Measurements from ENCODE around the gene PACSIN1.

Gene PACSIN1

GRCh38 chr6:34547701-34548644, 82.1 kb downstream of the PACSIN1 start:
- Histone ChIP-seq H2AK5ac (ENCODE audit: low read depth, low read length) (peak overlapping the region; percentile 69), H3K4ac (ENCODE audit: low read length) (no peak overlapping the region), H3K79me1 (ENCODE audit: low read depth, low read length) (peaks cover 1% of the 10 kb centered on the region), H3K4me2 (ENCODE audit: insufficient read depth, low read length, poor library complexity, severe bottlenecking) (no peak overlapping the region), H2BK15ac (ENCODE audit: low read length) (no peak overlapping the region), H4K8ac (ENCODE audit: low read depth, low read length) (no peak overlapping the region), H3K36me3 (replicated peaks in 1 of 2; ENCODE audit: control insufficient read depth in 2 of 2, insufficient read depth in 2 of 2, low read length in 2 of 2) (no peaks in the 10 kb centered on the region), H2BK5ac (ENCODE audit: low read length) (no peak overlapping the region), H3K14ac (ENCODE audit: low read length) (no peak overlapping the region), H3K9me3 (replicated peaks in 1 of 2; ENCODE audit: control insufficient read depth in 2 of 2, insufficient read depth in 1 of 2, low read depth in 1 of 2, low read length in 2 of 2) (no peaks in the 10 kb centered on the region), H2BK12ac (ENCODE audit: low read length) (no peak overlapping the region), H3K4me1 (ENCODE audit: control insufficient read depth in 2 of 2, insufficient read depth in 1 of 2, low read depth in 1 of 2, low read length in 2 of 2) (peaks cover 0 to 10% of the 10 kb centered on the region in 2 donors), H3K27me3 (ENCODE audit: control insufficient read depth in 3 of 3, insufficient read depth in 3 of 3, low read depth in 1 of 3, low read length in 3 of 3) (peaks cover 0 to 60% (median 0%) of the 10 kb centered on the region in 3 experiments), H3K4me3 (ENCODE audit: low read length in 2 of 2) (no peak overlapping the region), H3K9ac (ENCODE audit: low read depth, low read length, poor library complexity) (no peak overlapping the region), H2AFZ (ENCODE audit: low read length) (no peak overlapping the region), H3K27ac (replicated peaks; ENCODE audit: low read length) (no peak overlapping the region), H4K91ac (ENCODE audit: low read depth, low read length, poor library complexity) (no peak overlapping the region), H2BK120ac (ENCODE audit: low read depth, low read length) (no peak overlapping the region), H3K18ac (ENCODE audit: low read length) (no peak overlapping the region), H3K23ac (ENCODE audit: low read depth, low read length, poor library complexity) (peak overlapping the region; percentile 86)
- no peak for DNase-seq (ENCODE audit: low spot score)
- WGBS, 2 donors (ENCODE audit: extremely low coverage in 2 of 2, insufficient read length in 2 of 2, insufficient replicate concordance in 1 of 2) = no CpG with 5 or more reads among the region's 11 CpGs

DNA sequence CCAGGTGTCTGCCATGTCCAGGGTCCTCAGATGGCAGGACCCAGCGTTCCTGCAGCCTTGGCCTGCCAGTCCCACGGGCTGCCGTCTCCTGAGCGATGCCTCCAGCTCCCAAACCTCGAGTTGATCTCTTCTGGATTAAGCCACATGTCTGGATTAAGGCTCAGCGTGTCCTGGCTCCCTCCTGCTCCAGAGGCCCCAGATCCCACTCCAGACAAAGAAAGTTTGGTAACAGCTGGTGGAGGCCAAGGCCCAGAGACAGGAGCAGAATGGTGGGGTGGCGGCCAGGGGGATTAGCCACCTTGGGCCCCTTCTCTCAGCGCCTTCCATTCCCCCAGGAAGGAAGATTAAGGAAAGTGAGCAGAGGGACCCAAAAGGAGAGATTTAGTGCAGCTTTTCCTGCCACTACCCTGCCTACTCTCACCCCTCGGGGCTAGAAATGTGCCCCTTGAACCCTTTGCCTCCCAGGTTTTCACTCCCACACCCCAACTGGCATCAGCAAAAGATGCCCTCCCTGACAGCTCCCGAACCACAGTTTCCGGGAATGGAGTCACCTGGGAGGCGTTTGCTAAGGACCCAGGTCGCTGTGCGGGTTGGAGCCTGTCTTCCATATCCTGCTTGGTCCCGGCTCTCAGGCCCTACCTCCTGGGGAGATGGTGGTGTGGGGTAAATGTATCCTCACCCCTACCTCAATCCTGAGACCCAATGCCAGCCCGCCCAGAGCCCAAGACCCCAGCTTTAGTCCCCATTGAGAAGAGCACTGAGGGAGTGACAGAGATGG, 83.3 kb downstream of the PACSIN1 start:
- H3K14ac ChIP-seq (ENCODE audit: low read length) = peak overlapping the region; percentile 25
- no peak overlapping the region for H3K4me2 ChIP-seq (ENCODE audit: insufficient read depth, low read length, poor library complexity, severe bottlenecking)
- no peak overlapping the region for H2BK120ac ChIP-seq (ENCODE audit: low read depth, low read length)
- H2BK12ac ChIP-seq (ENCODE audit: low read length) = no peak overlapping the region
- DNase-seq (ENCODE audit: low spot score) = no peak
- H3K4me3 ChIP-seq (ENCODE audit: low read length in 2 of 2) = no peak overlapping the region
- H3K79me1 ChIP-seq (ENCODE audit: low read depth, low read length) = peaks cover 1% of the 10 kb centered on the region
- H3K9ac ChIP-seq (ENCODE audit: low read depth, low read length, poor library complexity) = no peak overlapping the region
- no peak overlapping the region for H4K91ac ChIP-seq (ENCODE audit: low read depth, low read length, poor library complexity)
- H2BK15ac ChIP-seq (ENCODE audit: low read length) = no peak overlapping the region
- H3K4me1 ChIP-seq (ENCODE audit: control insufficient read depth in 2 of 2, insufficient read depth in 1 of 2, low read depth in 1 of 2, low read length in 2 of 2) = peaks cover 1 to 10% of the 10 kb centered on the region in 2 donors
- H3K18ac ChIP-seq (ENCODE audit: low read length) = peak overlapping the region; percentile 46
- no peaks in the 10 kb centered on the region for H3K36me3 ChIP-seq (replicated peaks in 1 of 2; ENCODE audit: control insufficient read depth in 2 of 2, insufficient read depth in 2 of 2, low read length in 2 of 2)
- WGBS, 2 donors (ENCODE audit: extremely low coverage in 2 of 2, insufficient read length in 2 of 2, insufficient replicate concordance in 1 of 2) = no CpG with 5 or more reads among the region's 16 CpGs
- no peak overlapping the region for H2AFZ ChIP-seq (ENCODE audit: low read length)
- no peak overlapping the region for H4K8ac ChIP-seq (ENCODE audit: low read depth, low read length)
- peaks cover 0 to 53% (median 0%) of the 10 kb centered on the region in 3 experiments for H3K27me3 ChIP-seq (ENCODE audit: control insufficient read depth in 3 of 3, insufficient read depth in 3 of 3, low read depth in 1 of 3, low read length in 3 of 3)
- no peak overlapping the region for H2BK5ac ChIP-seq (ENCODE audit: low read length)
- no peak overlapping the region for H3K23ac ChIP-seq (ENCODE audit: low read depth, low read length, poor library complexity)
- no peaks in the 10 kb centered on the region for H3K9me3 ChIP-seq (replicated peaks in 1 of 2; ENCODE audit: control insufficient read depth in 2 of 2, insufficient read depth in 1 of 2, low read depth in 1 of 2, low read length in 2 of 2)
- H3K27ac ChIP-seq (replicated peaks; ENCODE audit: low read length) = no peak overlapping the region
- H2AK5ac ChIP-seq (ENCODE audit: low read depth, low read length) = no peak overlapping the region
- no peak overlapping the region for H3K4ac ChIP-seq (ENCODE audit: low read length)

- no peak overlapping the region for H2BK15ac ChIP-seq (ENCODE audit: low read length)
- H3K4me2 ChIP-seq (ENCODE audit: insufficient read depth, low read length, poor library complexity, severe bottlenecking) = no peak overlapping the region
- no peak overlapping the region for H3K27ac ChIP-seq (replicated peaks; ENCODE audit: low read length)
- peak overlapping the region; percentile 67 for H2BK5ac ChIP-seq (ENCODE audit: low read length)
- DNase-seq (ENCODE audit: low spot score) = no peak
- H2AK5ac ChIP-seq (ENCODE audit: low read depth, low read length) = peak overlapping the region; percentile 76
- no peak overlapping the region for H4K8ac ChIP-seq (ENCODE audit: low read depth, low read length)
- H3K23ac ChIP-seq (ENCODE audit: low read depth, low read length, poor library complexity) = peak overlapping the region; percentile 21
- no peak overlapping the region for H3K9ac ChIP-seq (ENCODE audit: low read depth, low read length, poor library complexity)
- peaks cover 6 to 8% of the 10 kb centered on the region in 2 donors for H3K4me1 ChIP-seq (ENCODE audit: control insufficient read depth in 2 of 2, insufficient read depth in 1 of 2, low read depth in 1 of 2, low read length in 2 of 2)
- H4K91ac ChIP-seq (ENCODE audit: low read depth, low read length, poor library complexity) = no peak overlapping the region
- H2BK12ac ChIP-seq (ENCODE audit: low read length) = no peak overlapping the region
- no peak overlapping the region for H2AFZ ChIP-seq (ENCODE audit: low read length)
- H3K79me1 ChIP-seq (ENCODE audit: low read depth, low read length) = peaks cover 1% of the 10 kb centered on the region
- no peaks in the 10 kb centered on the region for H3K9me3 ChIP-seq (replicated peaks in 1 of 2; ENCODE audit: control insufficient read depth in 2 of 2, insufficient read depth in 1 of 2, low read depth in 1 of 2, low read length in 2 of 2)
- H3K14ac ChIP-seq (ENCODE audit: low read length) = no peak overlapping the region
- H3K36me3 ChIP-seq (replicated peaks in 1 of 2; ENCODE audit: control insufficient read depth in 2 of 2, insufficient read depth in 2 of 2, low read length in 2 of 2) = no peaks in the 10 kb centered on the region
- no peak overlapping the region for H3K18ac ChIP-seq (ENCODE audit: low read length)
- WGBS, 2 donors (ENCODE audit: extremely low coverage in 2 of 2, insufficient read length in 2 of 2, insufficient replicate concordance in 1 of 2) = no CpG with 5 or more reads among the region's 2 CpGs
- H3K4ac ChIP-seq (ENCODE audit: low read length) = no peak overlapping the region
- no peak overlapping the region for H3K4me3 ChIP-seq (ENCODE audit: low read length in 2 of 2)
- peaks cover 0 to 48% (median 0%) of the 10 kb centered on the region in 3 experiments for H3K27me3 ChIP-seq (ENCODE audit: control insufficient read depth in 3 of 3, insufficient read depth in 3 of 3, low read depth in 1 of 3, low read length in 3 of 3)
- H2BK120ac ChIP-seq (ENCODE audit: low read depth, low read length) = peak overlapping the region; percentile 72
Observed at GRCh38 chr6:34549804-34550202, 83.9 kb downstream of the PACSIN1 start.

DNA sequence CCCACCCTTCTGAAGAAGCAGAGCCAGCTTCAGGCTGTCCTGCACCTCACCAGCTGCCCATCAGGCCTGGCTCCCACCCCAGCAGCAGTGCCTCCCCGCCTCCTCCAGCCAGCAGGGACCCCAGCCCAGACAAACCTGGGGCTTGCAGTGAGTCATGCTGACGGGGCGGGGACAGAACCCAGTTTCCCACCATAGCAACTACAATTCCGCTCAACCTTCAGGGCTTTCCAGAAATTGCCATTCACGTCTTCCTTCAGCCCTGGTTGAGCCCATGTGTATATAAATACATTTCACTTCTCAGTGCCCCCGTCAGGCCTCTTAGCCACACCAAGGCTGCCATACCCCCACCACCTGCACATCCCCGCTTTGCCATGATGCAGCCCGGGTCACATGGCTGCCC, 85.8 kb downstream of the PACSIN1 start:
- Histone ChIP-seq H3K9me3 (replicated peaks in 1 of 2; ENCODE audit: control insufficient read depth in 2 of 2, insufficient read depth in 1 of 2, low read depth in 1 of 2, low read length in 2 of 2) (no peaks in the 10 kb centered on the region), H2BK12ac (ENCODE audit: low read length) (no peak overlapping the region), H3K4me3 (ENCODE audit: low read length in 2 of 2) (no peak overlapping the region), H3K9ac (ENCODE audit: low read depth, low read length, poor library complexity) (no peak overlapping the region), H3K79me1 (ENCODE audit: low read depth, low read length) (peaks cover 1% of the 10 kb centered on the region), H3K4ac (ENCODE audit: low read length) (no peak overlapping the region), H3K27me3 (ENCODE audit: control insufficient read depth in 3 of 3, insufficient read depth in 3 of 3, low read depth in 1 of 3, low read length in 3 of 3) (peaks cover 0 to 33% (median 0%) of the 10 kb centered on the region in 3 experiments), H3K36me3 (replicated peaks in 1 of 2; ENCODE audit: control insufficient read depth in 2 of 2, insufficient read depth in 2 of 2, low read length in 2 of 2) (no peaks in the 10 kb centered on the region), H2AFZ (ENCODE audit: low read length) (peak overlapping the region; percentile 61), H3K4me1 (ENCODE audit: control insufficient read depth in 2 of 2, insufficient read depth in 1 of 2, low read depth in 1 of 2, low read length in 2 of 2) (peaks cover 6 to 8% of the 10 kb centered on the region in 2 donors), H4K8ac (ENCODE audit: low read depth, low read length) (peak overlapping the region; percentile 52), H2AK5ac (ENCODE audit: low read depth, low read length) (peak overlapping the region; percentile 60), H2BK5ac (ENCODE audit: low read length) (peak overlapping the region; percentile 53), H2BK15ac (ENCODE audit: low read length) (no peak overlapping the region), H2BK120ac (ENCODE audit: low read depth, low read length) (no peak overlapping the region), H3K23ac (ENCODE audit: low read depth, low read length, poor library complexity) (peak overlapping the region; percentile 89), H3K4me2 (ENCODE audit: insufficient read depth, low read length, poor library complexity, severe bottlenecking) (no peak overlapping the region), H3K14ac (ENCODE audit: low read length) (peak overlapping the region; percentile 71), H3K18ac (ENCODE audit: low read length) (peak overlapping the region; percentile 82), H3K27ac (replicated peaks; ENCODE audit: low read length) (no peak overlapping the region), H4K91ac (ENCODE audit: low read depth, low read length, poor library complexity) (no peak overlapping the region)
- WGBS, 2 donors (ENCODE audit: extremely low coverage in 2 of 2, insufficient read length in 2 of 2, insufficient replicate concordance in 1 of 2) = no CpG with 5 or more reads among the region's 8 CpGs
- DNase-seq (ENCODE audit: low spot score) = no peak

Measured in neuronal stem cell (in vitro differentiated cells).